ENCODE measurements around the gene HIPK2.

DNA sequence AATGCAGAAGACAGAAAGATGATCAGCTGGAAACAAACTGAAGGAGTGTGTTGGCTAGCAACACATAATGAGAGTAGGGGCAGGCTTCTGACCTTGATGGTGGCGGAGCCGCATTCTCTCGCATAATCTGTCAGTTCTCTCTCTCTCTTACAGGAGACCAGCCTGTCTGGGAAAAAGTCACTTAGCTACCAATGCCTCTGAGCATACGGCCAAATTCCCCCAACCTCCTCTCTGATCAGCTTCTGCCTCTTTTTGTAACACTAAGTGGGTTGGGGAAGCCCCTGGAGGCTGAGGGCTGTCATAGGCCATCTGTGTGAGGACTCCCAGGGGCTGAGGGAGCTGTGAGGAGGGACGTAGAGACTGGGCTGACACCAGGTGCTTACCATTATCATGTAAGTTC is 104.6 kb downstream of the HIPK2 start:
- TF ChIP-seq, protein P1, sequence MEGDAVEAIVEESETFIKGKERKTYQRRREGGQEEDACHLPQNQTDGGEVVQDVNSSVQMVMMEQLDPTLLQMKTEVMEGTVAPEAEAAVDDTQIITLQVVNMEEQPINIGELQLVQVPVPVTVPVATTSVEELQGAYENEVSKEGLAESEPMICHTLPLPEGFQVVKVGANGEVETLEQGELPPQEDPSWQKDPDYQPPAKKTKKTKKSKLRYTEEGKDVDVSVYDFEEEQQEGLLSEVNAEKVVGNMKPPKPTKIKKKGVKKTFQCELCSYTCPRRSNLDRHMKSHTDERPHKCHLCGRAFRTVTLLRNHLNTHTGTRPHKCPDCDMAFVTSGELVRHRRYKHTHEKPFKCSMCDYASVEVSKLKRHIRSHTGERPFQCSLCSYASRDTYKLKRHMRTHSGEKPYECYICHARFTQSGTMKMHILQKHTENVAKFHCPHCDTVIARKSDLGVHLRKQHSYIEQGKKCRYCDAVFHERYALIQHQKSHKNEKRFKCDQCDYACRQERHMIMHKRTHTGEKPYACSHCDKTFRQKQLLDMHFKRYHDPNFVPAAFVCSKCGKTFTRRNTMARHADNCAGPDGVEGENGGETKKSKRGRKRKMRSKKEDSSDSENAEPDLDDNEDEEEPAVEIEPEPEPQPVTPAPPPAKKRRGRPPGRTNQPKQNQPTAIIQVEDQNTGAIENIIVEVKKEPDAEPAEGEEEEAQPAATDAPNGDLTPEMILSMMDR (IDR thresholded peaks at IDR 0.05; ENCODE audit: low read depth, low read length): no peak
- TF ChIP-seq POLR2A (IDR thresholded peaks at IDR 0.05; ENCODE audit: extremely low read depth, insufficient read length): no peak
- TF ChIP-seq, protein P2, sequence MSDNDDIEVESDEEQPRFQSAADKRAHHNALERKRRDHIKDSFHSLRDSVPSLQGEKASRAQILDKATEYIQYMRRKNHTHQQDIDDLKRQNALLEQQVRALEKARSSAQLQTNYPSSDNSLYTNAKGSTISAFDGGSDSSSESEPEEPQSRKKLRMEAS (IDR thresholded peaks at IDR 0.05; ENCODE audit: low read depth, low read length): no peak
- no peak for TF ChIP-seq MYC (IDR thresholded peaks at IDR 0.05; ENCODE audit: low read depth, low read length)

Measured in NB4 (cell line).